HCT116 (cell line): ENCODE measurements around the gene U2AF1L4. TPM values are rescaled to one million over a fixed set of nuclear protein-coding genes. Genes with fewer than 3 reads are reported as not detected.

Source experiments
- ATAC-seq: fragments of 200-7000 bp; cut with Tn5 transposase; 2 replicates; pipeline ENCODE4 v1.9.1; 2020; ENCODE audit warnings: mild to moderate bottlenecking, moderate library complexity
- BruUV-seq: library from RNA; stranded (reverse); fragments of 400-500 nt; replicated peaks from 2 replicates; lab custom pipeline; 2021; lab: Mats Ljungman, UMichigan
- CTCF ChIA-PET: fragments of 300-600 bp; sonication (Branson Sonifier 250); formaldehyde crosslinking; loops from one replicate; lab custom pipeline; 2021; ENCODE audit warnings: antibody characterized with exemption; lab: Charles Lee
- POLR2A ChIA-PET: fragments of 300-600, 350-600 bp; sonication (Branson Sonifier 250); formaldehyde crosslinking; loops from one replicate; lab custom pipeline; 2021; ENCODE audit warnings: antibody characterized with exemption; lab: Charles Lee
- RAD21 ChIA-PET, 2 experiments: fragments of 300-600 bp; sonication (Branson Sonifier 250); formaldehyde crosslinking; loops; one replicate each; lab custom pipeline; 2023; ENCODE audit warnings: low total read pairs in 2 of 2; ENCODE audit not compliant: uncharacterized antibody in 2 of 2, unreplicated experiment in 2 of 2, low non-redundant PET in 1 of 2; lab: Charles Lee
- DNase-seq: peaks from one replicate; pipeline ENCODE4 v3.0.0-alpha.2; 2010; ENCODE audit warnings: low read depth, low spot score
- H2AFZ ChIP-seq: fragments of 200-600 bp; shearing (Covaris generic), sonication (generic); 2 replicates; pipeline ENCODE4 v1.6.1; 2017; ENCODE audit warnings: low read depth, mixed run types, mixed read lengths, antibody characterized with exemption, low read length; ENCODE audit not compliant: poor library complexity, severe bottlenecking
- H3K27ac ChIP-seq: 2 replicates; pipeline ENCODE4 v1.5.1; 2012; ENCODE audit warnings: low read depth, low read length
- H3K27me3 ChIP-seq: fragments of 200-600 bp; sonication (generic); 2 replicates; pipeline ENCODE4 v1.6.1; 2016; ENCODE audit warnings: mixed run types, low read length, mixed read lengths; ENCODE audit not compliant: insufficient read depth
- H3K36me3 ChIP-seq, 2 experiments: fragments of 200-500 bp in 1 of 2; fragments of 200-600 bp in 1 of 2; sonication (Bioruptor generic) in 1 of 2; sonication (generic) in 1 of 2; 2 replicates each; pipeline versions ENCODE4 v1.5.1 to v1.6.1; 2014 to 2016; ENCODE audit warnings: low read length in 2 of 2, inconsistent platforms in 1 of 2, mixed read lengths in 1 of 2, mixed run types in 1 of 2; ENCODE audit not compliant: insufficient read depth in 2 of 2, control insufficient read depth in 1 of 2
- H3K4me1 ChIP-seq, 2 experiments: fragments of 200-600 bp in 1 of 2; sonication (generic) in 1 of 2; 2 replicates each; pipeline versions ENCODE4 v1.5.1 to v1.6.1; 2012 to 2017; ENCODE audit warnings: low read length in 2 of 2, inconsistent platforms in 1 of 2, mild to moderate bottlenecking in 1 of 2, mixed read lengths in 1 of 2, mixed run types in 1 of 2, moderate library complexity in 1 of 2; ENCODE audit not compliant: insufficient read depth in 2 of 2, control insufficient read depth in 1 of 2
- H3K4me2 ChIP-seq: fragments of 200-600 bp; sonication (generic); 2 replicates; pipeline ENCODE4 v1.6.1; 2017; ENCODE audit warnings: mixed run types, low read length, mixed read lengths
- H3K4me3 ChIP-seq, 2 experiments: fragments of 200-600 bp in 1 of 2; sonication (generic) in 1 of 2; replicated peaks in 1 of 2; 2 replicates each; pipeline ENCODE4 v1.5.1; 2011 to 2016; ENCODE audit warnings: low read length in 2 of 2, control low read depth in 1 of 2, low read depth in 1 of 2, mild to moderate bottlenecking in 1 of 2, mixed read lengths in 1 of 2, mixed run types in 1 of 2
- H3K79me2 ChIP-seq: fragments of 200-600 bp; sonication (generic); 2 replicates; pipeline ENCODE4 v1.6.1; 2017; ENCODE audit warnings: mild to moderate bottlenecking, mixed run types, low read length, moderate library complexity, mixed read lengths; ENCODE audit not compliant: insufficient read depth
- H3K9ac ChIP-seq: fragments of 200-600 bp; sonication (generic); 2 replicates; pipeline ENCODE4 v1.6.1; 2016; ENCODE audit warnings: low read length, mixed read lengths
- H3K9me2 ChIP-seq: fragments of 200-600 bp; sonication (generic), shearing (Covaris generic); 2 replicates; pipeline ENCODE4 v1.6.1; 2017; ENCODE audit warnings: mixed run types, mild to moderate bottlenecking, moderate library complexity; ENCODE audit not compliant: insufficient read depth
- H3K9me3 ChIP-seq, 2 experiments: fragments of 200-500 bp in 1 of 2; fragments of 200-600 bp in 1 of 2; sonication (Bioruptor generic) in 1 of 2; sonication (generic) in 1 of 2; 2 replicates each; pipeline ENCODE4 v1.6.1; 2014 to 2017; ENCODE audit warnings: low read length in 2 of 2, mixed read lengths in 2 of 2, inconsistent platforms in 1 of 2, low read depth in 1 of 2, mild to moderate bottlenecking in 1 of 2, mixed run types in 1 of 2, moderate library complexity in 1 of 2; ENCODE audit not compliant: control insufficient read depth in 1 of 2, insufficient read depth in 1 of 2
- H4K20me1 ChIP-seq: fragments of 200-600 bp; sonication (generic), shearing (Covaris generic); 2 replicates; pipeline ENCODE4 v1.6.1; 2017; ENCODE audit warnings: mixed run types, mild to moderate bottlenecking, moderate library complexity; ENCODE audit not compliant: insufficient read depth
- CBX3 ChIP-seq: IDR thresholded peaks from 2 replicates; pipeline ENCODE4 v1.6.1; 2012; ENCODE audit warnings: low read depth
- CEBPB ChIP-seq: IDR thresholded peaks from 2 replicates; pipeline ENCODE4 v1.6.1; 2012; ENCODE audit warnings: low read depth
- EGR1 ChIP-seq: IDR thresholded peaks from 2 replicates; pipeline ENCODE4 v1.6.1; 2012; ENCODE audit warnings: low read depth
- ELF1 ChIP-seq: IDR thresholded peaks from 2 replicates; pipeline ENCODE4 v1.6.1; 2012; ENCODE audit warnings: low read depth, borderline replicate concordance
- EZH2 ChIP-seq: fragments of 200-600 bp; sonication (generic); IDR thresholded peaks from 2 replicates; pipeline ENCODE4 v1.6.1; 2017; ENCODE audit warnings: antibody characterized with exemption, mixed run types
- EZH2phosphoT487 ChIP-seq: fragments of 200-600 bp; IDR thresholded peaks from 2 replicates; pipeline ENCODE4 v1.6.1; 2018; ENCODE audit warnings: antibody characterized with exemption, borderline replicate concordance
- FOSL1 ChIP-seq: IDR thresholded peaks from 2 replicates; pipeline ENCODE4 v1.6.1; 2012; ENCODE audit warnings: low read depth
- JUND ChIP-seq: IDR thresholded peaks from 2 replicates; pipeline ENCODE4 v1.6.1; 2012
- POLR2A ChIP-seq: IDR thresholded peaks from 2 replicates; pipeline ENCODE4 v1.7.0; 2011; ENCODE audit warnings: borderline replicate concordance; ENCODE audit not compliant: insufficient read depth, insufficient read length; ENCODE audit errors: extremely low read depth
- POLR2AphosphoS5 ChIP-seq: IDR thresholded peaks from 2 replicates; pipeline ENCODE4 v1.6.1; 2011; ENCODE audit warnings: mild to moderate bottlenecking, low read depth, low read length, moderate library complexity
- RAD21 ChIP-seq: IDR thresholded peaks from 2 replicates; pipeline ENCODE4 v1.6.1; 2012; ENCODE audit warnings: low read depth, mild to moderate bottlenecking
- SIN3A ChIP-seq: IDR thresholded peaks from 2 replicates; pipeline ENCODE4 v1.6.1; 2012; ENCODE audit warnings: low read depth
- TCF7L2 ChIP-seq: IDR thresholded peaks from 2 replicates; pipeline ENCODE4 v1.7.0; 2011; ENCODE audit warnings: borderline replicate concordance, inconsistent platforms; ENCODE audit not compliant: insufficient read depth, insufficient read length; ENCODE audit errors: extremely low read depth
- ZFX ChIP-seq: fragments of 450-650 bp; IDR thresholded peaks from 2 replicates; pipeline ENCODE4 v1.6.1; 2017
- intact Hi-C: fragments of 100-400 bp; cut with micrococcal nuclease; formaldehyde crosslinking; loops from 2 replicates; pipeline ENCODE4 v1.10.0; 2022
- total RNA-seq: library from RNA; stranded (reverse); gene quantifications from one replicate; pipeline ENCODE4 v1.2.1, GENCODE V29; 2021; ENCODE audit not compliant: unreplicated experiment
- TF ChIP-seq, protein P1 (sequence below): IDR thresholded peaks from 2 replicates; pipeline ENCODE4 v1.6.1; 2012; ENCODE audit warnings: low read depth
- TF ChIP-seq, protein P2 (sequence below): IDR thresholded peaks from 2 replicates; pipeline ENCODE4 v1.6.1; 2012

Gene U2AF1L4
- total RNA-seq, 1 experiment from 2014 or later, result 15.6 TPM

DNA sequence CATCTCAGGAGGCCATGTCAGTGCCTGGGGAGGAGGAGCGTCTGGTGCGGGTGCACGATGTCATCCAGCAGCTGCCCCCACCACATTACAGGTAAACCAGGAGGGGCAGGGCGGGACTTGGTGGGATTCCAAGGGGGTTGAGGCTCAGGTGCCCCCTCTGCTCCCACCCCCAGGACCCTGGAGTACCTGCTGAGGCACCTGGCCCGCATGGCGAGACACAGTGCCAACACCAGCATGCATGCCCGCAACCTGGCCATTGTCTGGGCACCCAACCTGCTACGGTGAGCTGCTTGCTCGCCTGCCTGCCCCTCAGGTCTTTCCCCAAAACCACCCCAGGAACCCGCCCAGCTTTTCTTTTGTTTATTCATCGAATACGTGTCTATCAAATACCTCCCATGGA, 37.4 kb upstream of the U2AF1L4 start:
- no peak overlapping the region for H3K4me2 ChIP-seq
- CTCF ChIA-PET, result no interaction called here
- TF ChIP-seq POLR2A (no peak), TCF7L2 (no peak), ZFX (no peak), POLR2AphosphoS5 (no peak), RAD21 (no peak), EZH2 (no peak), CBX3 (no peak), ELF1 (no peak), CEBPB (no peak), JUND (no peak), SIN3A (no peak), FOSL1 (no peak), EGR1 (no peak), EZH2phosphoT487 (no peak)
- TF ChIP-seq, protein P1, sequence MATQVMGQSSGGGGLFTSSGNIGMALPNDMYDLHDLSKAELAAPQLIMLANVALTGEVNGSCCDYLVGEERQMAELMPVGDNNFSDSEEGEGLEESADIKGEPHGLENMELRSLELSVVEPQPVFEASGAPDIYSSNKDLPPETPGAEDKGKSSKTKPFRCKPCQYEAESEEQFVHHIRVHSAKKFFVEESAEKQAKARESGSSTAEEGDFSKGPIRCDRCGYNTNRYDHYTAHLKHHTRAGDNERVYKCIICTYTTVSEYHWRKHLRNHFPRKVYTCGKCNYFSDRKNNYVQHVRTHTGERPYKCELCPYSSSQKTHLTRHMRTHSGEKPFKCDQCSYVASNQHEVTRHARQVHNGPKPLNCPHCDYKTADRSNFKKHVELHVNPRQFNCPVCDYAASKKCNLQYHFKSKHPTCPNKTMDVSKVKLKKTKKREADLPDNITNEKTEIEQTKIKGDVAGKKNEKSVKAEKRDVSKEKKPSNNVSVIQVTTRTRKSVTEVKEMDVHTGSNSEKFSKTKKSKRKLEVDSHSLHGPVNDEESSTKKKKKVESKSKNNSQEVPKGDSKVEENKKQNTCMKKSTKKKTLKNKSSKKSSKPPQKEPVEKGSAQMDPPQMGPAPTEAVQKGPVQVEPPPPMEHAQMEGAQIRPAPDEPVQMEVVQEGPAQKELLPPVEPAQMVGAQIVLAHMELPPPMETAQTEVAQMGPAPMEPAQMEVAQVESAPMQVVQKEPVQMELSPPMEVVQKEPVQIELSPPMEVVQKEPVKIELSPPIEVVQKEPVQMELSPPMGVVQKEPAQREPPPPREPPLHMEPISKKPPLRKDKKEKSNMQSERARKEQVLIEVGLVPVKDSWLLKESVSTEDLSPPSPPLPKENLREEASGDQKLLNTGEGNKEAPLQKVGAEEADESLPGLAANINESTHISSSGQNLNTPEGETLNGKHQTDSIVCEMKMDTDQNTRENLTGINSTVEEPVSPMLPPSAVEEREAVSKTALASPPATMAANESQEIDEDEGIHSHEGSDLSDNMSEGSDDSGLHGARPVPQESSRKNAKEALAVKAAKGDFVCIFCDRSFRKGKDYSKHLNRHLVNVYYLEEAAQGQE, result no peak
- TF ChIP-seq, protein P2, sequence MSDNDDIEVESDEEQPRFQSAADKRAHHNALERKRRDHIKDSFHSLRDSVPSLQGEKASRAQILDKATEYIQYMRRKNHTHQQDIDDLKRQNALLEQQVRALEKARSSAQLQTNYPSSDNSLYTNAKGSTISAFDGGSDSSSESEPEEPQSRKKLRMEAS, result no peak
- TF ChIP-seq, all 23 proteins: peak for 0
- Histone ChIP-seq H3K9me3 (no peaks in the 10 kb centered on the region), H3K79me2 (no peaks in the 10 kb centered on the region), H3K36me3 (peaks cover 2 to 4% of the 10 kb centered on the region in 2 experiments; a peak in 2 of 4 replicates), H2AFZ (no peak overlapping the region), H4K20me1 (no peaks in the 10 kb centered on the region), H3K4me3 (no peak overlapping the region), H3K4me1 (no peaks in the 10 kb centered on the region), H3K9me2 (no peaks in the 10 kb centered on the region), H3K27ac (no peak overlapping the region), H3K27me3 (no peaks in the 10 kb centered on the region), H3K9ac (no peak overlapping the region)
- intact Hi-C loops, result no loop called here
- DNase-seq (no peak), ATAC-seq (no peak)
- no TSS peak for BruUV-seq
- RAD21 ChIA-PET, result no interaction called here
- POLR2A ChIA-PET, result no interaction called here
